Thoracic aorta (tissue), 2 donors: Measurements from ENCODE around the gene SRRD. TPM values are rescaled to one million over a fixed set of nuclear protein-coding genes. Genes with fewer than 3 reads are reported as not detected.
"Not testable (repeated sequence)": the region's sequence is repeated elsewhere in the genome, so short reads cannot be mapped to it uniquely, and the experiment has no call there.

Experiments used
- ATAC-seq: fragments of 150-250 bp; one replicate; pipeline ENCODE4 v1.8.0; 2017; ENCODE audit warnings: low read depth; ENCODE audit not compliant: insufficient number of reproducible peaks, low FRiP score
- DNase-seq: peaks from one replicate; pipeline ENCODE4 v3.0.0-alpha.2; 2020; ENCODE audit warnings: low spot score
- H3K27ac ChIP-seq, 2 donors: fragments of 200-600 bp; sonication (generic); 1 replicate in 1 of 2; 2 replicates in 1 of 2; pipeline ENCODE4 v1.5.1; 2016; ENCODE audit warnings: mild to moderate bottlenecking in 2 of 2, moderate library complexity in 2 of 2
- H3K27me3 ChIP-seq: fragments of 200-600 bp; sonication (generic); replicated peaks from 2 replicates; pipeline ENCODE4 v1.6.0; 2016; ENCODE audit warnings: mild to moderate bottlenecking; ENCODE audit not compliant: insufficient read depth
- H3K36me3 ChIP-seq: fragments of 200-600 bp; sonication (generic); one replicate; pipeline ENCODE4 v1.5.1; 2016
- H3K4me1 ChIP-seq, 2 donors: fragments of 200-600 bp; sonication (generic); 1 replicate in 1 of 2; 2 replicates in 1 of 2; pipeline versions ENCODE4 v1.5.1 to v1.6.0; 2016; ENCODE audit warnings: low read depth in 2 of 2, mild to moderate bottlenecking in 1 of 2; ENCODE audit not compliant: control insufficient read depth in 1 of 2
- H3K4me3 ChIP-seq: fragments of 200-600 bp; sonication (generic); 2 replicates; pipeline ENCODE4 v1.5.1; 2016; ENCODE audit warnings: mild to moderate bottlenecking
- H3K9me3 ChIP-seq: fragments of 200-600 bp; sonication (generic); 2 replicates; pipeline ENCODE4 v1.5.1; 2016
- total RNA-seq, 2 donors: library from RNA; depleted of rRNA; stranded (reverse); fragments of >200 nt; gene quantifications; one replicate each; pipeline versions ENCODE4 v1.1.0 to v1.2.3, GENCODE V29; 2016
- TF ChIP-seq, protein P1 (sequence below): fragments of 200-600 bp; sonication (generic); IDR thresholded peaks from one replicate; pipeline ENCODE4 v1.5.1; 2019; ENCODE audit warnings: antibody characterized with exemption

The SRRD gene, protein sequence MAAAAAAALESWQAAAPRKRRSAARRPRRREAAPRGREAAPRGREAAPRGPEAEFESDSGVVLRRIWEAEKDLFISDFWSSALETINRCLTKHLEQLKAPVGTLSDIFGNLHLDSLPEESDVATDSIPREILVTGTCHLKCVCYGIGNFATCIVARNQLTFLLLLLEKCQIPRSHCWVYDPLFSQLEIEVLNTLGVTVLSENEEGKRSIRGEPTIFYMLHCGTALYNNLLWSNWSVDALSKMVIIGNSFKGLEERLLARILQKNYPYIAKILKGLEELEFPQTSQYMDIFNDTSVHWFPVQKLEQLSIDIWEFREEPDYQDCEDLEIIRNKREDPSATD
- 10 to 100 TPM in 1 of 2 donors, 1 to 10 TPM in 1; 8.3 to 31.3 TPM for total RNA-seq

DNA sequence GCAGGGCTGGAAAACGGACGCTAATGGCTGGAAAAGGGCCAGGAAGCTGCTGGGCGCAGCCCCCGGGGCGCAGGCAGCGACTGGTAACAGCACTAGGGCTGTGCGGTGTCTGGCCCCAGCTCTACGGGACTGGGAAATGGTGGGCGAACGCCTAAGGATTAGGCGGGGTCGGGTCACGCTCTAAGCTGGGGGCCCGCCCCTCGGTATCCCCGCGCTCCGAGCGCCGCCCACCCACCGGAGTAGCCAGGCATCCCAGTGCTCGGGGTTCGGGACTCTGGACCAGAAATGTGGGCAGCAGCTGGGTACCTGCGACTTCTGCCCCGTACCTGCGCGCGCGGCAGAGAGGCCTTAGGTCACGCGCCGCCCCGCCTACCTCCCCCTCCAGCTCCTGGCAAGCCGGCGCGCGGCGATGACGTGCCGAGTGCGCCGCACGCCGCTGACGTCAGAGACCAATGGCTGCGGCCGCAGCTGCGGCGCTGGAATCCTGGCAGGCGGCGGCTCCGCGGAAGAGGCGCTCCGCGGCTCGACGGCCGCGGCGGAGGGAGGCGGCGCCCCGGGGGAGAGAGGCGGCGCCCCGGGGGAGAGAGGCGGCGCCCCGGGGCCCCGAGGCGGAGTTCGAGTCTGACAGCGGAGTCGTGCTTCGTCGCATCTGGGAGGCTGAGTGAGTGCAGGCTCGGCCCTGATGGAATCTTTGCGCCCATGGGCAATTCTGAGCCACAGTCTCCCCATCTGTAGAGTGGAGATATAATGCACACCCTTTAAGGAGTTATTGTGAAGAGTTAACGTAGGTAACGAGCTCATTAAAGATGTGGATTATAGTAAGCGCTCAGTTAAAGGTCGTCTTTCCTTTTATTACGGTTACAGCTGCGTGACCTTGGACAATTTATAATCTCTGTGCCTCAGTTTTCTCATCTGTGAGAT lies at the start of gene SRRD, which contains the start of gene HPS4:
SRRD (plus strand) TSS at position 439 of the 921 bp plus-strand sequence; CDS start at position 453, 14 bp downstream.
HPS4 (minus strand) TSS at position 345 of the 921 bp plus-strand sequence. CDS start 2,021 bp downstream, outside the sequence.
- Histone ChIP-seq H3K36me3 (peaks cover under 1% of the 10 kb centered on the region), H3K4me1 (peaks cover 23 to 58% of the 10 kb centered on the region in 2 donors), H3K27ac (peak within 1 kb of the TSS; percentile 78 to 85), H3K27me3 (no peaks in the 10 kb centered on the region), H3K9me3 (no peaks in the 10 kb centered on the region), H3K4me3 (peak within 1 kb of the TSS; percentile 77)
- peak; percentile 65 for ATAC-seq
- peak; percentile 67 for DNase-seq
- TF ChIP-seq, protein P1, sequence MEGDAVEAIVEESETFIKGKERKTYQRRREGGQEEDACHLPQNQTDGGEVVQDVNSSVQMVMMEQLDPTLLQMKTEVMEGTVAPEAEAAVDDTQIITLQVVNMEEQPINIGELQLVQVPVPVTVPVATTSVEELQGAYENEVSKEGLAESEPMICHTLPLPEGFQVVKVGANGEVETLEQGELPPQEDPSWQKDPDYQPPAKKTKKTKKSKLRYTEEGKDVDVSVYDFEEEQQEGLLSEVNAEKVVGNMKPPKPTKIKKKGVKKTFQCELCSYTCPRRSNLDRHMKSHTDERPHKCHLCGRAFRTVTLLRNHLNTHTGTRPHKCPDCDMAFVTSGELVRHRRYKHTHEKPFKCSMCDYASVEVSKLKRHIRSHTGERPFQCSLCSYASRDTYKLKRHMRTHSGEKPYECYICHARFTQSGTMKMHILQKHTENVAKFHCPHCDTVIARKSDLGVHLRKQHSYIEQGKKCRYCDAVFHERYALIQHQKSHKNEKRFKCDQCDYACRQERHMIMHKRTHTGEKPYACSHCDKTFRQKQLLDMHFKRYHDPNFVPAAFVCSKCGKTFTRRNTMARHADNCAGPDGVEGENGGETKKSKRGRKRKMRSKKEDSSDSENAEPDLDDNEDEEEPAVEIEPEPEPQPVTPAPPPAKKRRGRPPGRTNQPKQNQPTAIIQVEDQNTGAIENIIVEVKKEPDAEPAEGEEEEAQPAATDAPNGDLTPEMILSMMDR: no peak

DNA sequence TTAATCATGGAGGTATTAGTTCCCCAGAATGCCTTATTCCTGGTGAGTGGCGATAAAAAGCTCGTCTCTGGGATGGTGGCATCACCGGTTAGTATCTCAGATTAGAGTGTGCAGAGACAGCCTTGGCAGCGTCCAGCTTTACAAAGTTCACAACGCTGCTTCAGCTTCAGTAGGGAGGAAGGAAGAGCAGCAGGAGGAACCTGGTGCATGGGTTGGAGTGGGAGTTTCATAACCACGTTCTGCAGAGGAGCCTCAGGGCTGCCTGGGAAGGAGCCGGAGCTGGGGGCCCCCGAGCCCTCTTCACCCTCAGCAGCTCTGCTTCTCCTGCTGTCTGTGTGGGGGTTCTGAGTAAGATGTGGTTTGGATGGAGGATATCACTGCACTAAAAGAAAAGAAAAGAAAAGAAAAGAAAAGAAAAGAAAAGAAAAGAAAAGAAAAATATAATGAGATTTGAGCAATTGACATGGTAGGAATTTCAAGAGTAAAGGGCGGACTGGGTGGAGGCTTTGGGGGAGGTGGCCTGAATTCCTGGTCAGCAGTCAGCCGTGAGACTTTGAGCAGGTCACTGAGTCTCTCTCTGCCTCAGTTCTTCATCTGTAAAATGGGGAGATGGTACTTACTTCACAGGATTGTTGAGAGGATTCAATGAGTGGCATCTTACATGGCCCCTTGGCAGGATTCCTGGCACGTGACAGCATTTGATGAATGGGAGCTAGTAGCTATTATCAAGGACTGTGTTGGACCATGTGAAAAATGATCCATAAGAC lies 48.2 kb upstream of the SRRD start:
- H3K4me3 ChIP-seq: no peak overlapping the region
- H3K27ac ChIP-seq: no peak overlapping the region
- H3K27me3 ChIP-seq: no peaks in the 10 kb centered on the region
- DNase-seq: no peak
- no peaks in the 10 kb centered on the region for H3K36me3 ChIP-seq
- TF ChIP-seq, protein P1: no peak
- no peaks in the 10 kb centered on the region for H3K9me3 ChIP-seq
- ATAC-seq: no peak
- no peaks in the 10 kb centered on the region for H3K4me1 ChIP-seq

DNA sequence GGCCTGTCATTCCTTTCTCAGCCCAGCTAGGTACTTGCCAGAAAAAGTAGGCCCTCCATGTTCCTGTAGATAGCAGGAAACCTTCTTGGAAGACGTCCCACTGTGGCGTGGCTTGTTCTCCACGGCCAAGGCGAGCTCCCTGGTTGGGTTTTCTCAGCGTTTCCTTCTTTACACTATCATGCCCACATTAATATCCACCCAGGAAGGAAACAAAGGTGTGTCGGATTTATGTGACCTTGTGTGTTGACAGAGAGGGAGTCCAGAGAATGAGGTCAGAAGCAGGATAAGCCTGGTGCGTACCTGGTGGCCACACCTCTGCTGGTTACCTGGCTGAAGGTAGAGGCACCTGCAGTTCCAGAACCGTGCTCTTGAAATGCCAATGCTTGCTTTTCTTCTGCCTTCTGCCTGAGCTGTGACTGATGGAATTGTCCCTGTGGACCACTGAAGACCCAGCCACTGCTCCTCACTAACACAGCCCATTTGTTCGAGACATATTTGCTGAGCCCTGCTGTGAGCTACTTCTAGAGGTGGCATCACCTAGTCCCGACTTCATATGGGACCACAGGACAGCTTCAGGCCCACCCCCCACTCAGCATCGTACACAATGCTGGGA lies 46.7 kb upstream of the SRRD start:
- Histone ChIP-seq H3K27me3 (no peaks in the 10 kb centered on the region), H3K9me3 (no peaks in the 10 kb centered on the region), H3K4me3 (no peak overlapping the region), H3K4me1 (no peaks in the 10 kb centered on the region), H3K36me3 (no peaks in the 10 kb centered on the region), H3K27ac (no peak overlapping the region)
- ATAC-seq (no peak), DNase-seq (no peak)
- TF ChIP-seq, protein P1: no peak

DNA sequence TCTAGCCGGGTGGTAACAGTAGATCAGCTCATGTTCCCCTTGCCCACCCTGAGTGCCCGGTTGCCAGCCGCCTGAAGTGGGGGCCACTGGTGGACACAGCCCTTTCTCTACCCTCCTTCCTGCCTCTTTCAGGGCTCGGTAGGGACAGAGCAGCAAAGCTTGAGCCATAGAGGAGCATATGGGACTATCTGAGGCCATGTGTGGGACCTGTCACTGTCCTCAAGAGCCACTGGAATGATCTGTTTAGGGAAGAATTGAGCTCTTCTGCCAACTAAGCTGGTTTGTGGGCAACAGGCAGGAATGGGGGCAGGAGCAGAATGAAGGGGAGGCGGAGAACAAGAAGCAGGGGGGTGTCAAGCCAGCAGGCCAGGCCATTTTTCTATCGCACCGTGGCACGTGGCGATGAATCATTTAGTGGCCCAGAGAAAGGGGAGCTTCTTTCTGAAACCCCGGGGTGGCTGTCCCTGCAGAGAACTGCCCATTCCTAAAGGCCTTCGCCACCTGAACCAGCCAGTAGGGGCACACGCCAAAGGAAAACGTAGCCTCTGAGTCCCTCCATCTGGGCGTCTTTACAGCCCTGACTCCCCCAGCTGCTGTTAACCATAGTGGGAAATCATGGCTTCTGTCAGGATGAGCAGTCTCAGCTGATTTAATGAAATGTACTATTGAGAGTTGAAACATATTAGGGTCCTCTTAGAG lies 45.8 kb upstream of the SRRD start:
- TF ChIP-seq, protein P1: no peak
- ATAC-seq (no peak), DNase-seq (no peak)
- no peaks in the 10 kb centered on the region for H3K9me3 ChIP-seq
- no peak overlapping the region for H3K27ac ChIP-seq
- no peaks in the 10 kb centered on the region for H3K4me1 ChIP-seq
- no peaks in the 10 kb centered on the region for H3K27me3 ChIP-seq
- no peaks in the 10 kb centered on the region for H3K36me3 ChIP-seq
- H3K4me3 ChIP-seq: no peak overlapping the region

DNA sequence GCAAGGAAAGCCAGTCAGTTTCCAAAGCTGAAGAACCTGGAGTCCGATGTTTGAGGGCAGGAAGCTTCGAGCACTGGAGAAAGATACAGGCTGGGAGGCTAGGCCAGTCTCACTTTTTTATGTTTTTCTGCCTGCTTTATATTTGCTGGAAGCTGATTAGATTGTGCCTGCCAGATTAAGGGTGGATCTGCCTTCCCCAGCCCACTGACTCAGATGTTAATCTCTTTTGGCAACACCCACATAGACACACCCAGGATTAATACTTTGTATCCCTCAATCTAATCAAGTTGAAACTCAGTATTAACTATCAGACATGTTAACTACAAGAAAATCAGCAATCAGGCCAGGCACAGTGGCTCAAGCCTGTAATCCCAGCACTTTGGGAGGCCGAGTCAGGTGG lies 44.9 kb upstream of the SRRD start:
- DNase-seq, H3K36me3 ChIP-seq, H3K27me3 ChIP-seq, H3K27ac ChIP-seq, H3K9me3 ChIP-seq, H3K4me3 ChIP-seq, H3K4me1 ChIP-seq, ATAC-seq: not testable (repeated sequence)
